GM21717 (cell line): ENCODE results near the gene MUSK.

Experiments
- ATAC-seq: cut with Tn5 transposase; IDR thresholded peaks from one replicate; pipeline ENCODE4 v1.9.1; 2021; ENCODE audit warnings: mild to moderate bottlenecking, moderate library complexity; ENCODE audit not compliant: unreplicated experiment

MUSK gene

GRCh38 chr9:110850401-110851135 is 182.0 kb downstream of the MUSK start:
- ATAC-seq: no peak
